ENCODE measurements around the gene PRR33. TPM values are rescaled to one million over a fixed set of nuclear protein-coding genes. Genes with fewer than 3 reads are reported as not detected.

The PRR33 gene
- polyA plus RNA-seq, 1 experiment: not detected

DNA sequence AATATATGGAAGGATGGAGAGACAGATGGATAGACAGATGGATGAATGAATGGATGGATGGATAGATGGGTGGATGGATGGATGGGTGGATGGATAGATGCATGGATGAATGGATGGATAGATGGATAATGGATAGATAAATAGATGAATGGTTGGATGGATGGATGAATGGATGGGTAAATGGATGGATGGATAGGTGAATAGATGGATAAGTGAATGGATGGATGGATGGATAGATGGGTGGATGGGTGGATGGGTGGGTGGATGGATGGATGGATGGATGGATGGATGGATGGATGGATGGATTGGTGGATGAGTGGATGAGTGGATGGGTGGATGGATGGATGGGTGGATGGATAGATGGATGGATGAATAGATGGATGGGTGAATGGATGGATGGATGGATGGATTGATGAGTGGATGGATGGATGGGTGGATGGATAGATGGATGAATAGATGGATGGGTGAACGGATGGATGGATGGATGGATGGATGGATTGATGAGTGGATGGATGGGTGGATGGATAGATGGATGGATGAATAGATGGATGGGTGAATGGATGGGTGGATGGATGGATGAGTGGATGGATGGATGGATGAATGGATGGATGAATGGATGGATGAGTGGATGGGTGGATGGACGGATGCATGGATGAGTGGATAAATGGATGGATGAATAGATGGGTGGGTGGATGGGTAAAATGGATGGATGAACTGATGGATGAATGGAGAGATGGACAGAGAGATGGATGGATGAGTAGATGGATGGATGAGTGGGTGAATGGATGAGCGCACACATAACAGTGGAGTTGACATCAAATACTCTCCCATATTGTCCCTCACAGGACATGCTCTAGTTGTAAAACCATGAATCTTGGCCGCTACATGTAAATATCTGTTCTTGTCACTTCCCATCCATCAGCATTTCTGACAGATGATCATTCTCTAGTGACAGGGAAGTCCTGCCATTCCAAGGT, 30.0 kb downstream of the PRR33 start:
- DNase-seq (ENCODE audit: low read depth): no peak
- no peaks in the 10 kb centered on the region for H3K36me3 ChIP-seq (ENCODE audit: control insufficient read depth, insufficient read depth, low read length)
- POLR2A ChIA-PET: no interaction called here
- H3K4me3 ChIP-seq (ENCODE audit: low read depth, low read length): no peak overlapping the region
- H3K27me3 ChIP-seq (ENCODE audit: control insufficient read depth, insufficient read depth, low read length): peaks cover 2% of the 10 kb centered on the region
- CTCF ChIA-PET: interaction anchor here (0.8 to 1.9 kb wide), 3 partner anchors 15 to 29 kb away, joined by 3 to 5 read pairs (median 4); no protein-coding TSS in a partner anchor
- TF ChIP-seq, protein P1, sequence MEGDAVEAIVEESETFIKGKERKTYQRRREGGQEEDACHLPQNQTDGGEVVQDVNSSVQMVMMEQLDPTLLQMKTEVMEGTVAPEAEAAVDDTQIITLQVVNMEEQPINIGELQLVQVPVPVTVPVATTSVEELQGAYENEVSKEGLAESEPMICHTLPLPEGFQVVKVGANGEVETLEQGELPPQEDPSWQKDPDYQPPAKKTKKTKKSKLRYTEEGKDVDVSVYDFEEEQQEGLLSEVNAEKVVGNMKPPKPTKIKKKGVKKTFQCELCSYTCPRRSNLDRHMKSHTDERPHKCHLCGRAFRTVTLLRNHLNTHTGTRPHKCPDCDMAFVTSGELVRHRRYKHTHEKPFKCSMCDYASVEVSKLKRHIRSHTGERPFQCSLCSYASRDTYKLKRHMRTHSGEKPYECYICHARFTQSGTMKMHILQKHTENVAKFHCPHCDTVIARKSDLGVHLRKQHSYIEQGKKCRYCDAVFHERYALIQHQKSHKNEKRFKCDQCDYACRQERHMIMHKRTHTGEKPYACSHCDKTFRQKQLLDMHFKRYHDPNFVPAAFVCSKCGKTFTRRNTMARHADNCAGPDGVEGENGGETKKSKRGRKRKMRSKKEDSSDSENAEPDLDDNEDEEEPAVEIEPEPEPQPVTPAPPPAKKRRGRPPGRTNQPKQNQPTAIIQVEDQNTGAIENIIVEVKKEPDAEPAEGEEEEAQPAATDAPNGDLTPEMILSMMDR (IDR thresholded peaks at IDR 0.05; ENCODE audit: insufficient read depth, low read depth, low read length): no peak

DNA sequence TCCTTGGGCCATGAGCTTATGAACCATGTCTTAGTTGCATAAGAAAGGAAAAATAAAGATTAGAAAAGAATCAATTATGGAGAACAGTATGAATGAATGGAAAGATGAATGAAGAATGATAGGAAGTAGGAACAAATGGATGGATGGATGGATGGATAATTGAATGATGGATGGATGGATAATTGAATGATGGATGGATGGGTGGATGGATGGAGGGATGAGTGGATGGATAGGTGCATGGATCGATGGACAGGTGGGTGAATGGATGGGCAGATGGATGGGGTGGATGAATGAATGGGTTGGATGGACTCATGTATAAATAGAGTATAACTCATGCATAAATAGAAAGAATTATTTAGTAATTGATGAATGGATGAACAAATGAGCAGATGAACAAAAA, 31.6 kb downstream of the PRR33 start:
- no peak overlapping the region for H3K4me3 ChIP-seq (ENCODE audit: low read depth, low read length)
- H3K27me3 ChIP-seq (ENCODE audit: control insufficient read depth, insufficient read depth, low read length): peaks cover 2% of the 10 kb centered on the region
- POLR2A ChIA-PET: no interaction called here
- no peak for DNase-seq (ENCODE audit: low read depth)
- CTCF ChIA-PET: no interaction called here
- TF ChIP-seq, protein P1 (IDR thresholded peaks at IDR 0.05; ENCODE audit: insufficient read depth, low read depth, low read length): no peak
- H3K36me3 ChIP-seq (ENCODE audit: control insufficient read depth, insufficient read depth, low read length): no peaks in the 10 kb centered on the region

DNA sequence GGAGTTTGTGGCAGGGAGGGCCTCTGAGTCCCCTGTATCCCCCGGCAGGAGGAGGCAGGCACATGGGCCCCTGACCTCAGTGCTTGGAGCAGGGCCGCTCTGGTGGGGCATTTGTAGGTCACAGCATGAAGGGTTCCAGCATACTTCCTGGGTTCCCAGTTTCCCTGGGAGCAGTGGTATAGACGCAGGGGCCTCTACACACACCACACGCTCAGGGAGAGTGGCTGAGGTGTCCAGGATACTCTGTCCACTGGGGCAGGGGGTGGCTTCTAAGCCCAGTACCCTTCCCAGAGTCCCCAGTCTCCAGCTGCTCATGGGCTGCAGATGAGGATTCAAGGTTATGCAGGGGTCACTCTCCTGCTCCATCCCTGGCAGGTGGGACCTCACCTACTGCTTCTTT, 32.7 kb downstream of the PRR33 start:
- POLR2A ChIA-PET: no interaction called here
- Histone ChIP-seq H3K36me3 (ENCODE audit: control insufficient read depth, insufficient read depth, low read length) (no peaks in the 10 kb centered on the region), H3K27me3 (ENCODE audit: control insufficient read depth, insufficient read depth, low read length) (peaks cover 2% of the 10 kb centered on the region), H3K4me3 (ENCODE audit: low read depth, low read length) (no peak overlapping the region)
- CTCF ChIA-PET: interaction anchor here (2.0 kb wide), 1 partner anchor 292 kb away, joined by 6 read pairs; no protein-coding TSS in a partner anchor
- DNase-seq (ENCODE audit: low read depth): no peak
- TF ChIP-seq, protein P1 (IDR thresholded peaks at IDR 0.05; ENCODE audit: insufficient read depth, low read depth, low read length): no peak

DNA sequence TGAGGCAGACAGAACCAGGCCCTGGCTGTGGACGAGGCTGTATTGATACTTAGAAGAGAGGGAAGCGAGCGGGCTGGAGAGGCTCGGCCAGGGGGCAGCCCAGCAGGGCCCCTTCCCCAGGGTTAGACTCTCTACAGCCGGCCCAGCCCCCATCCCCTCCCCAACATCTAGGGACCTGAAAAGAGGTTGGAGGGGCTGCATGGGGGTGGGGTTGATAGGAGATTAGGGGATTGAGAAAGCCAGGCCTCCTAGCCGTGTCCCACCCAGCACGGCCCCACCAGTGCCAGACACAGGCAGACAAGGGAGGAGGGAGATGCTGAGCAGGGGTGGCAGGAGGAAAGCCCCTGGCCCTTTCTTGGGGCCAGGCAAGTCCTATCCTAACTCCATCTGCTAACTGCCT, 33.1 kb downstream of the PRR33 start:
- POLR2A ChIA-PET: no interaction called here
- H3K27me3 ChIP-seq (ENCODE audit: control insufficient read depth, insufficient read depth, low read length): peaks cover 2% of the 10 kb centered on the region
- TF ChIP-seq, protein P1 (IDR thresholded peaks at IDR 0.05; ENCODE audit: insufficient read depth, low read depth, low read length): no peak
- H3K4me3 ChIP-seq (ENCODE audit: low read depth, low read length): no peak overlapping the region
- no peak for DNase-seq (ENCODE audit: low read depth)
- CTCF ChIA-PET: interaction anchor here (1.3 to 2.0 kb wide), 2 partner anchors 26 to 293 kb away, joined by 3 to 6 read pairs; no protein-coding TSS in a partner anchor
- H3K36me3 ChIP-seq (ENCODE audit: control insufficient read depth, insufficient read depth, low read length): no peaks in the 10 kb centered on the region

DNA sequence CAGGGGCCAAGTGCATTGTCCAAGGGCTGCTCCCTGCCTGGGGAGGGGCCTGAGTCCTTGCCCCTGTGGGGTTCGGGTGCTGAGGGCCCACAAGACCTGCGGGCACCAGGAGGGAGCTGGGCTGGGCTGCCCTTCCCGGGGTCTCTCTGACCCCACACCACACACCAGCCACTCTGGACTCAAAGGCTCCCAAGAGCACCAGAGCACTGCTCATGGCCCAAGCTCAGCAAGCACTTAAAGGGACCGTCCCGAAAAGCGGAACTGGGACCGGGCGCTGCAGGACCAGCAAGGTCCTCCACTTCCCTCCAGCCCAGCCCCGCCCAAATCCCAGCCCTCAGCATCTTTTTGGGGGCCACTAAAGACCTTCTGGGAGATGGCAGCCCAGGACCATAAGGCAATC, 33.5 kb downstream of the PRR33 start:
- POLR2A ChIA-PET: no interaction called here
- H3K27me3 ChIP-seq (ENCODE audit: control insufficient read depth, insufficient read depth, low read length): peaks cover 2% of the 10 kb centered on the region
- no peak overlapping the region for H3K4me3 ChIP-seq (ENCODE audit: low read depth, low read length)
- H3K36me3 ChIP-seq (ENCODE audit: control insufficient read depth, insufficient read depth, low read length): no peaks in the 10 kb centered on the region
- CTCF ChIA-PET: interaction anchor here (0.6 to 2.0 kb wide), 3 partner anchors 26 to 317 kb away, joined by 3 to 6 read pairs (median 3); no protein-coding TSS in a partner anchor
- DNase-seq (ENCODE audit: low read depth): no peak
- TF ChIP-seq, protein P1 (IDR thresholded peaks at IDR 0.05; ENCODE audit: insufficient read depth, low read depth, low read length): no peak
